SK-N-SH treated with all-trans-retinoic acid at 6 μM for 48 hours (cell line): Measurements from ENCODE around the gene CYTIP.

Experiments
- OSR1 ChIP-seq: fragments of 250-450 bp; sonication (Bioruptor Pico); IDR thresholded peaks from 2 replicates; pipeline ENCODE4 v1.8.0; 2022; ENCODE audit warnings: moderate library complexity, mild to moderate bottlenecking, inconsistent platforms
- ZFP3 ChIP-seq: fragments of 250-450 bp; sonication (Bioruptor Pico); IDR thresholded peaks from 2 replicates; pipeline ENCODE4 v1.5.0; 2020; ENCODE audit warnings: mild to moderate bottlenecking, moderate library complexity

DNA sequence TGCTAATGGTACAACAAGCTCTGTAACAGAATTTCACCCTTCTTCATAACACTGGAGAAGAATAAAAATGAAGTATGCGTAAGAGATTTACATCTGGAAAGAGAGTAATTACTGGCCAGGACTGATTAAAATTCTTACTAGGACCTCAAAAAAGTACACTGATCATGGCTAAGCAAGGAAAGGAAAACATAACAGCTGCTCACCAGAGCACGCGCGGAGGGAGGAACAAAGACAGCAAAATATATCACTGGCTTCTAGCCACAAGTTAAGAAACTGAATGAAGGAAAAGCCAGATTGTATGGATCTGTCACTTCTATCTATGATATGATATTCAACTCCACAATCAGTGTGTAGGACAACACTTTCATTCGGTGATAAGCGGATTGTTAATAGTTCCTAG, 15.6 kb upstream of the CYTIP start:
- TF ChIP-seq ZFP3 (CRISPR knock-in tag) (no peak), OSR1 (CRISPR knock-in tag) (no peak)
